Ovary (tissue), 10 donors: ENCODE measurements around the gene SNAI3. TPM values are rescaled to one million over a fixed set of nuclear protein-coding genes. Genes with fewer than 3 reads are reported as not detected.
A peak's percentile ranks its signal among the peaks of the same experiment; 100 is the strongest.

Experiments used
- DNase-seq, 5 donors: peaks; one replicate each; pipeline ENCODE4 v3.0.0-alpha.2; 2019 to 2020
- H3K27ac ChIP-seq, 2 donors: fragments of 200-600 bp; one replicate each; pipeline versions ENCODE4 v1.5.1 to v1.8.0; 2019 to 2022
- H3K27me3 ChIP-seq: fragments of 200-600 bp; one replicate; pipeline ENCODE4 v1.8.0; 2022
- H3K36me3 ChIP-seq: fragments of 200-600 bp; sonication (generic); one replicate; pipeline ENCODE4 v1.5.1; 2019
- H3K4me1 ChIP-seq: one replicate; pipeline ENCODE4 v1.8.1; 2013; ENCODE audit warnings: mild to moderate bottlenecking, moderate library complexity; ENCODE audit not compliant: insufficient read depth
- H3K4me3 ChIP-seq: fragments of 200-600 bp; sonication (generic); one replicate; pipeline ENCODE4 v1.5.1; 2017
- H3K9me3 ChIP-seq, 2 donors: fragments of 200-600 bp in 1 of 2; sonication (generic) in 1 of 2; one replicate each; pipeline versions ENCODE4 v1.5.1 to v1.8.1; 2013 to 2019; ENCODE audit warnings: mild to moderate bottlenecking in 1 of 2, moderate library complexity in 1 of 2
- EP300 ChIP-seq: sonication (generic); formaldehyde crosslinking; IDR thresholded peaks from one replicate; pipeline ENCODE4 v1.6.1; 2017; ENCODE audit warnings: antibody characterized with exemption
- POLR2A ChIP-seq: fragments of 450-650 bp; IDR thresholded peaks from one replicate; pipeline ENCODE4 v1.6.1; 2017; ENCODE audit warnings: antibody characterized with exemption, mild to moderate bottlenecking, moderate library complexity
- WGBS, 3 donors: extraction: QIAGEN DNeasy Blood & Tissue Kit in 1 of 3; methylation state at CpG; one replicate each; pipeline versions ENCODE4 v1.1.5 to v1.1.7; 2013 to 2017; 5-methylcytosine and 5-hydroxymethylcytosine counted together
- intact Hi-C, 4 donors: fragments of 100-400 bp; cut with DNase I; formaldehyde crosslinking; loops; one replicate each; pipeline versions ENCODE4 v1.11.0 to v1.15.1; 2022 to 2023
- long read RNA-seq, 3 donors: library from polyadenylated mRNA in 2 of 3; unstranded in 2 of 3; transcript quantifications; one replicate each; pipeline ENCODE4 v2.0.0 and lab custom pipeline, GENCODE V29; 2021 to 2026
- polyA plus RNA-seq, 2 donors: library from polyadenylated mRNA; stranded (reverse); fragments of 200-250 nt in 1 of 2; fragments of 350-450 nt in 1 of 2; fragmentation: Illumina TruSeq in 1 of 2; extraction: RNeasy Lipid Tissue Mini Kit (QIAGEN cat#74804) in 1 of 2; gene quantifications; one replicate each; pipeline ENCODE4 v1.2.3, GENCODE V29; 2013 to 2014
- total RNA-seq, 7 donors: library from RNA; depleted of rRNA in 2 of 7; stranded (reverse); fragments of >200 nt in 2 of 7; fragmentation: NEBNext Ultra II Directional in 3 of 7; extraction: Animal tissue kit (Norgen Biotek cat#: 25700) in 3 of 7; gene quantifications; one replicate each; pipeline versions ENCODE4 v1.1.0 to v1.2.4, GENCODE V29; 2016 to 2023
- TF ChIP-seq, protein P1 (sequence below), 3 donors: fragments of 450-650 bp in 2 of 3; fragments of 200-600 bp in 1 of 3; IDR thresholded peaks; one replicate each; pipeline versions ENCODE4 v1.5.1 to v1.8.0; 2016 to 2022; ENCODE audit warnings: antibody characterized with exemption in 3 of 3, mild to moderate bottlenecking in 1 of 3
- donor health status: DM: no; HTN: no; CAD: no; lungs with moderate emphysema.
- donor health status: DM: no; HTN: no; CAD: no.
- donor health status: Bipolar disorder and iron deficiency.
- donor health status: DM: yes; HTN: yes; CAD: no.
- donor health status: DM: no; HTN: no; CAD: no.
- donor health status: DM: yes; HTN: yes; CAD: no.

The SNAI3 gene
- total RNA-seq = 1 to 10 TPM in 1 of 7 donors, under 1 TPM in 3, not detected in 3; 0.12 to 1.0 (median 0.25) TPM
- polyA plus RNA-seq = under 1 TPM in 1 of 2 donors, not detected in 1; 0.28 TPM
- long read RNA-seq, donor 1, partial matches to known transcripts = 0 of 34 reads
- long read RNA-seq, donor 1, other reads (novel, unspliced or antisense) = 34 of 34 reads
- long read RNA-seq, donor 2, partial matches to known transcripts = 0 of 3 reads
- long read RNA-seq, donor 2, other reads (novel, unspliced or antisense) = 0 of 3 reads
- long read RNA-seq, donor 3, partial matches to known transcripts = 0 of 13 reads
- long read RNA-seq, donor 3, other reads (novel, unspliced or antisense) = 13 of 13 reads

- Histone ChIP-seq H3K27me3 (peaks cover 5% of the 10 kb centered on the region), H3K27ac (no peak within 1 kb of the TSS), H3K9me3 (no peaks in the 10 kb centered on the region), H3K4me3 (peak within 1 kb of the TSS; percentile 23), H3K36me3 (no peaks in the 10 kb centered on the region), H3K4me1 (peaks cover 2% of the 10 kb centered on the region)
- intact Hi-C loops = no loop called here
- 2 to 6% (median 5%) methylated on average over 36 to 65 of the region's 65 CpGs for WGBS, 3 donors
- no peak for TF ChIP-seq POLR2A
- TF ChIP-seq, protein P1, sequence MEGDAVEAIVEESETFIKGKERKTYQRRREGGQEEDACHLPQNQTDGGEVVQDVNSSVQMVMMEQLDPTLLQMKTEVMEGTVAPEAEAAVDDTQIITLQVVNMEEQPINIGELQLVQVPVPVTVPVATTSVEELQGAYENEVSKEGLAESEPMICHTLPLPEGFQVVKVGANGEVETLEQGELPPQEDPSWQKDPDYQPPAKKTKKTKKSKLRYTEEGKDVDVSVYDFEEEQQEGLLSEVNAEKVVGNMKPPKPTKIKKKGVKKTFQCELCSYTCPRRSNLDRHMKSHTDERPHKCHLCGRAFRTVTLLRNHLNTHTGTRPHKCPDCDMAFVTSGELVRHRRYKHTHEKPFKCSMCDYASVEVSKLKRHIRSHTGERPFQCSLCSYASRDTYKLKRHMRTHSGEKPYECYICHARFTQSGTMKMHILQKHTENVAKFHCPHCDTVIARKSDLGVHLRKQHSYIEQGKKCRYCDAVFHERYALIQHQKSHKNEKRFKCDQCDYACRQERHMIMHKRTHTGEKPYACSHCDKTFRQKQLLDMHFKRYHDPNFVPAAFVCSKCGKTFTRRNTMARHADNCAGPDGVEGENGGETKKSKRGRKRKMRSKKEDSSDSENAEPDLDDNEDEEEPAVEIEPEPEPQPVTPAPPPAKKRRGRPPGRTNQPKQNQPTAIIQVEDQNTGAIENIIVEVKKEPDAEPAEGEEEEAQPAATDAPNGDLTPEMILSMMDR (IDR thresholded peaks at IDR 0.05) = no peak
- peak in 4 of 5 donors; percentile 40 to 78 (median 65) for DNase-seq
Observed at GRCh38 chr16:88686439-88687253, at the start of gene SNAI3. Gene SNAI3 (minus strand): TSS chr16:88686507. CDS start chr16:88686406, 101 bp downstream.

GRCh38 chr16:88736088-88736487, 49.8 kb upstream of the SNAI3 start:
- TF ChIP-seq EP300 (no peak), POLR2A (no peak)
- TF ChIP-seq, protein P1 (IDR thresholded peaks at IDR 0.05) = no peak
- H3K27ac ChIP-seq = no peak overlapping the region
- WGBS, 3 donors = 86 to 92% (median 91%) methylated on average over 17 to 21 of the region's 21 CpGs
- H3K4me3 ChIP-seq = no peak overlapping the region
- H3K9me3 ChIP-seq = no peaks in the 10 kb centered on the region
- DNase-seq = no peak
- H3K27me3 ChIP-seq = no peaks in the 10 kb centered on the region
- no peaks in the 10 kb centered on the region for H3K36me3 ChIP-seq
- intact Hi-C loops = loop anchor here in 2 of 4 donors (5.0 to 10.0 kb wide), 2 partner anchors 479 to 481 kb away; partner anchors contain the start of gene ZNF778 (in 2 of the 2)
- H3K4me1 ChIP-seq = no peaks in the 10 kb centered on the region

- Histone ChIP-seq H3K4me3 (no peak overlapping the region), H3K36me3 (no peaks in the 10 kb centered on the region), H3K27ac (no peak overlapping the region), H3K27me3 (no peaks in the 10 kb centered on the region), H3K9me3 (no peaks in the 10 kb centered on the region), H3K4me1 (no peaks in the 10 kb centered on the region)
- no peak for DNase-seq
- intact Hi-C loops = loop anchor here in 2 of 4 donors (5.0 to 10.0 kb wide), 2 partner anchors 479 to 482 kb away; partner anchors contain the start of gene ZNF778 (in 2 of the 2)
- WGBS, 3 donors = 87 to 90% (median 88%) methylated on average over 10 of the region's 10 CpGs
- TF ChIP-seq EP300 (no peak), POLR2A (no peak)
- TF ChIP-seq, protein P1 (IDR thresholded peaks at IDR 0.05) = no peak
Observed at GRCh38 chr16:88735616-88736015, 49.3 kb upstream of the SNAI3 start.

GRCh38 chr16:88735121-88735520, 48.8 kb upstream of the SNAI3 start:
- intact Hi-C loops = loop anchor here in 2 of 4 donors (5.0 to 10.0 kb wide), 2 partner anchors 480 to 482 kb away; partner anchors contain the start of gene ZNF778 (in 2 of the 2)
- Histone ChIP-seq H3K27me3 (no peaks in the 10 kb centered on the region), H3K9me3 (no peaks in the 10 kb centered on the region), H3K36me3 (no peaks in the 10 kb centered on the region), H3K4me1 (no peaks in the 10 kb centered on the region), H3K4me3 (no peak overlapping the region), H3K27ac (no peak overlapping the region)
- 91 to 92% (median 91%) methylated on average over 16 of the region's 16 CpGs for WGBS, 3 donors
- no peak for DNase-seq
- TF ChIP-seq POLR2A (no peak), EP300 (no peak)
- TF ChIP-seq, protein P1 (IDR thresholded peaks at IDR 0.05) = no peak
